Mesodermal cell (in vitro differentiated cells): ENCODE data around the gene TSPO2.

Experiments
- H3K27ac ChIP-seq: 2 replicates; pipeline ENCODE4 v1.7.0; 2013; ENCODE audit warnings: mild to moderate bottlenecking, low read depth, low read length, moderate library complexity; ENCODE audit not compliant: severe bottlenecking
- H3K36me3 ChIP-seq: 2 replicates; pipeline ENCODE4 v1.7.1; 2013; ENCODE audit warnings: mild to moderate bottlenecking, low read length, moderate library complexity; ENCODE audit not compliant: control insufficient read depth, insufficient read depth
- H3K4me1 ChIP-seq: one replicate; pipeline ENCODE4 v1.7.1; 2013; ENCODE audit warnings: mild to moderate bottlenecking, low read length; ENCODE audit not compliant: insufficient read depth, control insufficient read depth, poor library complexity, severe bottlenecking
- H3K4me3 ChIP-seq: 2 replicates; pipeline ENCODE4 v1.7.0; 2013; ENCODE audit warnings: low read length, control low read depth, mild to moderate bottlenecking; ENCODE audit not compliant: insufficient read depth, poor library complexity, severe bottlenecking; ENCODE audit errors: extremely low read depth
- H3K9me3 ChIP-seq: 2 replicates; pipeline ENCODE4 v1.7.1; 2013; ENCODE audit warnings: mild to moderate bottlenecking, low read length, moderate library complexity; ENCODE audit not compliant: control insufficient read depth
- WGBS, 2 experiments: methylation state at CpG; one replicate each; pipeline ENCODE4 v1.1.5; 2013; ENCODE audit warnings: missing lambda C conversion rate in 2 of 2; ENCODE audit not compliant: insufficient coverage in 2 of 2; 5-methylcytosine and 5-hydroxymethylcytosine counted together

The TSPO2 gene

GRCh38 chr6:41040101-41040939 is 1.9 kb upstream of the TSPO2 start:
- Histone ChIP-seq H3K36me3 (no peaks in the 10 kb centered on the region), H3K27ac (peak overlapping the region; percentile 51), H3K4me3 (no peak overlapping the region), H3K9me3 (no peaks in the 10 kb centered on the region), H3K4me1 (peaks cover 25% of the 10 kb centered on the region)
- WGBS, 2 experiments: 53 to 88% methylated on average over 2 to 4 of the region's 6 CpGs

GRCh38 chr6:41040940-41041536 is 1.2 kb upstream of the TSPO2 start:
- WGBS, 2 experiments: no CpG with 5 or more reads among the region's 1 CpG
- no peak overlapping the region for H3K27ac ChIP-seq
- peaks cover 25% of the 10 kb centered on the region for H3K4me1 ChIP-seq
- H3K9me3 ChIP-seq: no peaks in the 10 kb centered on the region
- no peaks in the 10 kb centered on the region for H3K36me3 ChIP-seq
- no peak overlapping the region for H3K4me3 ChIP-seq

GRCh38 chr6:41043151-41043550 is 884 bp downstream of the TSPO2 start:
- 94 to 95% methylated on average over 3 of the region's 3 CpGs for WGBS, 2 experiments
- Histone ChIP-seq H3K27ac (no peak overlapping the region), H3K9me3 (no peaks in the 10 kb centered on the region), H3K4me1 (peaks cover 25% of the 10 kb centered on the region), H3K4me3 (no peak overlapping the region), H3K36me3 (no peaks in the 10 kb centered on the region)

- no peaks in the 10 kb centered on the region for H3K9me3 ChIP-seq
- 75 to 90% methylated on average over 2 of the region's 5 CpGs for WGBS, 2 experiments
- no peak overlapping the region for H3K27ac ChIP-seq
- no peak overlapping the region for H3K4me3 ChIP-seq
- H3K36me3 ChIP-seq: no peaks in the 10 kb centered on the region
- peaks cover 20% of the 10 kb centered on the region for H3K4me1 ChIP-seq
Measured at GRCh38 chr6:41045664-41046063, 3.4 kb downstream of the TSPO2 start.

- Histone ChIP-seq H3K27ac (no peak overlapping the region), H3K9me3 (no peaks in the 10 kb centered on the region), H3K36me3 (no peaks in the 10 kb centered on the region), H3K4me1 (peaks cover 16% of the 10 kb centered on the region), H3K4me3 (no peak overlapping the region)
- no CpG with 5 or more reads among the region's 1 CpG for WGBS, 2 experiments
Measured at GRCh38 chr6:41046084-41046483, 3.8 kb downstream of the TSPO2 start.

- Histone ChIP-seq H3K4me1 (peaks cover 21% of the 10 kb centered on the region), H3K4me3 (no peak overlapping the region), H3K9me3 (no peaks in the 10 kb centered on the region), H3K36me3 (no peaks in the 10 kb centered on the region), H3K27ac (no peak overlapping the region)
- 100% methylated on average over 1 to 2 of the region's 2 CpGs for whole genome bisulfite sequencing, 2 experiments
Measured at GRCh38 chr6:41047306-41047705, 5.0 kb downstream of the TSPO2 start.

- H3K36me3 ChIP-seq: no peaks in the 10 kb centered on the region
- H3K4me3 ChIP-seq: no peak overlapping the region
- peaks cover 21% of the 10 kb centered on the region for H3K4me1 ChIP-seq
- 96 to 99% methylated on average over 7 to 8 of the region's 9 CpGs for WGBS, 2 experiments
- no peaks in the 10 kb centered on the region for H3K9me3 ChIP-seq
- peak overlapping the region; percentile 24 for H3K27ac ChIP-seq
Measured at GRCh38 chr6:41047745-41048732, 5.8 kb downstream of the TSPO2 start.

- no peaks in the 10 kb centered on the region for H3K36me3 ChIP-seq
Measured at GRCh38 chr6:41049521-41049920, 7.3 kb downstream of the TSPO2 start.

GRCh38 chr6:41049955-41050354 is 7.7 kb downstream of the TSPO2 start:
- peaks cover 21% of the 10 kb centered on the region for H3K4me1 ChIP-seq
- peak overlapping the region; percentile 62 for H3K27ac ChIP-seq
- WGBS, 2 experiments: 80 to 81% methylated on average over 5 to 6 of the region's 7 CpGs

More at GRCh38 chr6:41049521-41049920, 7.3 kb downstream of the TSPO2 start:
- Histone ChIP-seq H3K4me1 (peaks cover 21% of the 10 kb centered on the region), H3K4me3 (no peak overlapping the region), H3K9me3 (no peaks in the 10 kb centered on the region), H3K27ac (peak overlapping the region; percentile 62)
- 36 to 100% methylated on average over 1 of the region's 1 CpG for WGBS, 2 experiments

GRCh38 chr6:41050536-41050935 is 8.3 kb downstream of the TSPO2 start:
- H3K9me3 ChIP-seq: no peaks in the 10 kb centered on the region
- H3K36me3 ChIP-seq: no peaks in the 10 kb centered on the region
- H3K4me1 ChIP-seq: peaks cover 21% of the 10 kb centered on the region
- H3K4me3 ChIP-seq: no peak overlapping the region
- no peak overlapping the region for H3K27ac ChIP-seq
- WGBS, 2 experiments: 80 to 83% methylated on average over 1 to 2 of the region's 3 CpGs

More at GRCh38 chr6:41049955-41050354, 7.7 kb downstream of the TSPO2 start:
- no peaks in the 10 kb centered on the region for H3K9me3 ChIP-seq
- no peak overlapping the region for H3K4me3 ChIP-seq
- no peaks in the 10 kb centered on the region for H3K36me3 ChIP-seq
